ENCODE data around the gene ZNF148.

The ZNF148 gene

DNA sequence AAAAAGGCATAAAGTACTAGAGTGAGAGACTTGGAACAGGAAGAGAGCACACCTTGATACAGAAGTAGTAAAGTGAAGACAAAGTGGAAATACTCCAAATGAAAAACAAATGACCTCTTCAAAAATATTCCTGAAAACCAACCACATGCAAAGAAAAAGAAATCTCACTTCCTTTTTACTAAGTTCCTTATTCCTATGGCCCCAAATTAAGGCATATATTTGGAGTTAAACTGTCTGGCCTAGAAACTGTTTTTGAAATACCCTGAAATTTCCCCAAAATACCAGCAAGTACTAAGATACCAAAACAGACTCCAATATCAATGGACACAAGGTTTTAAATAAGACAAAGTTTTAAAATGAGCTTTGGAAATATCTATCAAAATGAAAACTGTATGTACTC lies 58.2 kb downstream of the ZNF148 start:
- Histone ChIP-seq H3K4me3 (ENCODE audit: low read length) (no peak overlapping the region), H2AFZ (ENCODE audit: low read length) (no peak overlapping the region), H3K36me3 (replicated peaks; ENCODE audit: insufficient read depth, low read length) (no peaks in the 10 kb centered on the region; the same call in 1 of the 2 replicates), H3K4me1 (ENCODE audit: low read length) (peaks cover 12% of the 10 kb centered on the region; the same call in 1 of the 2 replicates), H3F3A (ENCODE audit: insufficient read depth, low read length) (no peaks in the 10 kb centered on the region), H3K27ac (ENCODE audit: low read length) (no peak overlapping the region), H4K20me1 (ENCODE audit: insufficient read depth, low read length) (no peaks in the 10 kb centered on the region), H3K9ac (ENCODE audit: low read length) (no peak overlapping the region), H3K79me2 (ENCODE audit: low read length) (peaks cover 11% of the 10 kb centered on the region), H3K9me2 (replicated peaks; ENCODE audit: insufficient read depth, low read length) (no peaks in the 10 kb centered on the region), H3K27me3 (replicated peaks; ENCODE audit: insufficient read depth, low read length) (no peaks in the 10 kb centered on the region), H3K4me2 (ENCODE audit: low read depth, low read length) (no peak overlapping the region), H3K9me3 (replicated peaks; ENCODE audit: insufficient read depth, low read length) (no peaks in the 10 kb centered on the region)
- no peak for DNase-seq
- no peak for TF ChIP-seq EZH2 (optimal IDR thresholded peaks at IDR 0.05; ENCODE audit: low read depth, low read length)
- TF ChIP-seq, protein P1, sequence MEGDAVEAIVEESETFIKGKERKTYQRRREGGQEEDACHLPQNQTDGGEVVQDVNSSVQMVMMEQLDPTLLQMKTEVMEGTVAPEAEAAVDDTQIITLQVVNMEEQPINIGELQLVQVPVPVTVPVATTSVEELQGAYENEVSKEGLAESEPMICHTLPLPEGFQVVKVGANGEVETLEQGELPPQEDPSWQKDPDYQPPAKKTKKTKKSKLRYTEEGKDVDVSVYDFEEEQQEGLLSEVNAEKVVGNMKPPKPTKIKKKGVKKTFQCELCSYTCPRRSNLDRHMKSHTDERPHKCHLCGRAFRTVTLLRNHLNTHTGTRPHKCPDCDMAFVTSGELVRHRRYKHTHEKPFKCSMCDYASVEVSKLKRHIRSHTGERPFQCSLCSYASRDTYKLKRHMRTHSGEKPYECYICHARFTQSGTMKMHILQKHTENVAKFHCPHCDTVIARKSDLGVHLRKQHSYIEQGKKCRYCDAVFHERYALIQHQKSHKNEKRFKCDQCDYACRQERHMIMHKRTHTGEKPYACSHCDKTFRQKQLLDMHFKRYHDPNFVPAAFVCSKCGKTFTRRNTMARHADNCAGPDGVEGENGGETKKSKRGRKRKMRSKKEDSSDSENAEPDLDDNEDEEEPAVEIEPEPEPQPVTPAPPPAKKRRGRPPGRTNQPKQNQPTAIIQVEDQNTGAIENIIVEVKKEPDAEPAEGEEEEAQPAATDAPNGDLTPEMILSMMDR (IDR thresholded peaks at IDR 0.05; ENCODE audit: low read length), result no peak
- TF ChIP-seq EZH2phosphoT487 (IDR thresholded peaks at IDR 0.05; ENCODE audit: low read length), result no peak

DNA sequence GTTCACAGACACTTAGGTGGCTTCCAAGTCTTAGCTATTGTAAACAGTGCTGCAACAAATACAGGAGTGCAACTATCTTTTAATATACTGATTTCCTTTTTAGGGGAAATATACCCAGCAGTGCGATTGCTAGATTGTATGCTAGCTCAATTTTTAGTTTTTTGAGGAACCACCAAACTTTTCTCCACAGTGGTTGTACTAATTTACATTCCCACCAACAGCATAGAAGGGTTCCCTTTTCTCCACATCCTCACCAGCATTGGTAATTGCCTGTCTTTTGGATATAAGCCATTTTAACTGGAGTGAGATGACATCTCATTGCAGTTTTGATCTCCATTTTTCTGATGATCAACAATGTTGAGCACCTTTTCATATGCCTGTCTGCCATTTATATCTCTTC lies 58.9 kb downstream of the ZNF148 start:
- no peak overlapping the region for H3K4me3 ChIP-seq (ENCODE audit: low read length)
- H3K36me3 ChIP-seq (replicated peaks; ENCODE audit: insufficient read depth, low read length), result no peaks in the 10 kb centered on the region; the same call in 1 of the 2 replicates
- no peaks in the 10 kb centered on the region for H3K9me2 ChIP-seq (replicated peaks; ENCODE audit: insufficient read depth, low read length)
- TF ChIP-seq EZH2phosphoT487 (IDR thresholded peaks at IDR 0.05; ENCODE audit: low read length) (no peak), EZH2 (optimal IDR thresholded peaks at IDR 0.05; ENCODE audit: low read depth, low read length) (no peak)
- TF ChIP-seq, protein P1 (IDR thresholded peaks at IDR 0.05; ENCODE audit: low read length), result no peak
- H3K4me2 ChIP-seq (ENCODE audit: low read depth, low read length), result no peak overlapping the region
- H3K27me3 ChIP-seq (replicated peaks; ENCODE audit: insufficient read depth, low read length), result no peaks in the 10 kb centered on the region
- H3F3A ChIP-seq (ENCODE audit: insufficient read depth, low read length), result peaks cover 2% of the 10 kb centered on the region; the same call in 1 of the 2 replicates
- DNase-seq, result no peak
- H3K9ac ChIP-seq (ENCODE audit: low read length), result no peak overlapping the region
- no peak overlapping the region for H3K27ac ChIP-seq (ENCODE audit: low read length)
- no peak overlapping the region for H2AFZ ChIP-seq (ENCODE audit: low read length)
- no peaks in the 10 kb centered on the region for H4K20me1 ChIP-seq (ENCODE audit: insufficient read depth, low read length)
- H3K4me1 ChIP-seq (ENCODE audit: low read length), result peaks cover 19% of the 10 kb centered on the region
- peaks cover 15% of the 10 kb centered on the region for H3K79me2 ChIP-seq (ENCODE audit: low read length)
- no peaks in the 10 kb centered on the region for H3K9me3 ChIP-seq (replicated peaks; ENCODE audit: insufficient read depth, low read length)

DNA sequence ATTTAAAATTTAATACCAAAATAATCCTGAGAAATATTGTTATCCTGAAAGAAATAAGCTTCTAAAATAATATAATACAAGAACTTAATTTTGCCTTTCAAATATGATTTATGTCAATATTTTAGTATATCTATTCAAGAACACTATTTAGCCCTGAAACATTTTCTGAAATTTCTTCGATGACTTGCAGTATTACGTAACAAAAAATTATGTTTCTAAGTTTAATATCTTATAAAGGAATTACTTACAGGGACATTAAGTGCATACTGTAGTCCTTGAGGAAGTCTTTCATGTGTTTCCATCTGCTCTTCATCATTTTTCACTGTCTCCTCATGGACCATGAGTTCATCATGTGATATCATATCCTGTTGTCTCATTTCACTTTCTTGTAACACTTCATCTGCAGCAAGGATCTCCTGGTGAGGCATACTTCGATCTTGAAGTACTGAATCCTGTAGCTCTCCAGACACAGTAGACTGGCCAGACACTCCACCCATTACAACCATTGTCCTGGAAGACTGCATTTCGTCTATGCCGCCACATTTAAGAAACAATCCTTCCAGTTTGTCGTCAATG lies 62.0 kb downstream of the ZNF148 start:
- Histone ChIP-seq H3K27ac (ENCODE audit: low read length) (no peak overlapping the region), H3K9me2 (replicated peaks; ENCODE audit: insufficient read depth, low read length) (no peaks in the 10 kb centered on the region), H3K27me3 (replicated peaks; ENCODE audit: insufficient read depth, low read length) (no peaks in the 10 kb centered on the region), H3K9ac (ENCODE audit: low read length) (no peak overlapping the region), H4K20me1 (ENCODE audit: insufficient read depth, low read length) (no peaks in the 10 kb centered on the region), H3K4me2 (ENCODE audit: low read depth, low read length) (no peak overlapping the region), H2AFZ (ENCODE audit: low read length) (no peak overlapping the region), H3K4me1 (ENCODE audit: low read length) (peaks cover 24% of the 10 kb centered on the region), H3K79me2 (ENCODE audit: low read length) (peaks cover 38% of the 10 kb centered on the region), H3K4me3 (ENCODE audit: low read length) (no peak overlapping the region), H3F3A (ENCODE audit: insufficient read depth, low read length) (peaks cover 9% of the 10 kb centered on the region), H3K9me3 (replicated peaks; ENCODE audit: insufficient read depth, low read length) (no peaks in the 10 kb centered on the region), H3K36me3 (replicated peaks; ENCODE audit: insufficient read depth, low read length) (no peaks in the 10 kb centered on the region; the same call in 1 of the 2 replicates)
- TF ChIP-seq EZH2phosphoT487 (IDR thresholded peaks at IDR 0.05; ENCODE audit: low read length) (no peak), EZH2 (optimal IDR thresholded peaks at IDR 0.05; ENCODE audit: low read depth, low read length) (no peak)
- TF ChIP-seq, protein P1 (IDR thresholded peaks at IDR 0.05; ENCODE audit: low read length), result no peak
- DNase-seq, result no peak
